Ramos (cell line): Measurements from ENCODE around the gene MACROD2.
"Not testable (repeated sequence)": the region's sequence is repeated elsewhere in the genome, so short reads cannot be mapped to it uniquely, and the experiment has no call there.

ENCODE experiments used
- in situ Hi-C: fragments of 300-500 bp; cut with MboI; formaldehyde crosslinking; loops from one replicate; pipeline ENCODE4 v1.14.3; 2022; ENCODE audit warnings: low sequenced_read_pairs; ENCODE audit not compliant: unreplicated experiment

Gene MACROD2

GRCh38 chr20:15992564-15992963 lies 1997.2 kb downstream of the MACROD2 start:
- in situ Hi-C loops = no loop called here

GRCh38 chr20:16000112-16000511 lies 2004.8 kb downstream of the MACROD2 start:
- in situ Hi-C loops = no loop called here

GRCh38 chr20:16001286-16001685 lies 2006.0 kb downstream of the MACROD2 start:
- in situ Hi-C loops = no loop called here

GRCh38 chr20:16003310-16003709 lies 2008.0 kb downstream of the MACROD2 start:
- in situ Hi-C loops = no loop called here

- in situ Hi-C loops = no loop called here
Measured at GRCh38 chr20:16004108-16004854, 2009.0 kb downstream of the MACROD2 start.

GRCh38 chr20:16005021-16005914 lies 2010.0 kb downstream of the MACROD2 start:
- in situ Hi-C loops = no loop called here

- in situ Hi-C loops = no loop called here
Measured at GRCh38 chr20:16005915-16006493, 2010.7 kb downstream of the MACROD2 start.

- in situ Hi-C loops = no loop called here
Measured at GRCh38 chr20:16007164-16007563, 2011.8 kb downstream of the MACROD2 start.

- in situ Hi-C loops = no loop called here
Measured at GRCh38 chr20:16007962-16008361, 2012.6 kb downstream of the MACROD2 start.

- in situ Hi-C loops = no loop called here
Measured at GRCh38 chr20:16011056-16011455, 2015.7 kb downstream of the MACROD2 start.

- in situ Hi-C loops = no loop called here
Measured at GRCh38 chr20:16011519-16011918, 2016.2 kb downstream of the MACROD2 start.

GRCh38 chr20:16012934-16013333 lies 2017.6 kb downstream of the MACROD2 start:
- in situ Hi-C loops = not testable (repeated sequence)

- in situ Hi-C loops = no loop called here
Measured at GRCh38 chr20:16013631-16014030, 2018.3 kb downstream of the MACROD2 start.

- in situ Hi-C loops = no loop called here
Measured at GRCh38 chr20:16014436-16014835, 2019.1 kb downstream of the MACROD2 start.

- in situ Hi-C loops = no loop called here
Measured at GRCh38 chr20:16017656-16018055, 2022.3 kb downstream of the MACROD2 start.

GRCh38 chr20:16018881-16019280 lies 2023.6 kb downstream of the MACROD2 start:
- in situ Hi-C loops = no loop called here

- in situ Hi-C loops = no loop called here
Measured at GRCh38 chr20:16020971-16021370, 2025.7 kb downstream of the MACROD2 start.

- in situ Hi-C loops = no loop called here
Measured at GRCh38 chr20:16025084-16025483, 2029.8 kb downstream of the MACROD2 start.

- in situ Hi-C loops = no loop called here
Measured at GRCh38 chr20:16027686-16028085, 2032.4 kb downstream of the MACROD2 start.

GRCh38 chr20:16028923-16029322 lies 2033.6 kb downstream of the MACROD2 start:
- in situ Hi-C loops = no loop called here

- in situ Hi-C loops = no loop called here
Measured at GRCh38 chr20:16030253-16030652, 2034.9 kb downstream of the MACROD2 start.
